Thoracic aorta (tissue), 2 donors: Measurements from ENCODE around the gene DNAJC5G. TPM values are rescaled to one million over a fixed set of nuclear protein-coding genes. Genes with fewer than 3 reads are reported as not detected.

Experiments used
- ATAC-seq: fragments of 150-250 bp; one replicate; pipeline ENCODE4 v1.8.0; 2017; ENCODE audit warnings: low read depth; ENCODE audit not compliant: insufficient number of reproducible peaks, low FRiP score
- DNase-seq: peaks from one replicate; pipeline ENCODE4 v3.0.0-alpha.2; 2020; ENCODE audit warnings: low spot score
- H3K27ac ChIP-seq, 2 donors: fragments of 200-600 bp; sonication (generic); 1 replicate in 1 of 2; 2 replicates in 1 of 2; pipeline ENCODE4 v1.5.1; 2016; ENCODE audit warnings: mild to moderate bottlenecking in 2 of 2, moderate library complexity in 2 of 2
- H3K27me3 ChIP-seq: fragments of 200-600 bp; sonication (generic); replicated peaks from 2 replicates; pipeline ENCODE4 v1.6.0; 2016; ENCODE audit warnings: mild to moderate bottlenecking; ENCODE audit not compliant: insufficient read depth
- H3K36me3 ChIP-seq: fragments of 200-600 bp; sonication (generic); one replicate; pipeline ENCODE4 v1.5.1; 2016
- H3K4me1 ChIP-seq, 2 donors: fragments of 200-600 bp; sonication (generic); 1 replicate in 1 of 2; 2 replicates in 1 of 2; pipeline versions ENCODE4 v1.5.1 to v1.6.0; 2016; ENCODE audit warnings: low read depth in 2 of 2, mild to moderate bottlenecking in 1 of 2; ENCODE audit not compliant: control insufficient read depth in 1 of 2
- H3K4me3 ChIP-seq: fragments of 200-600 bp; sonication (generic); 2 replicates; pipeline ENCODE4 v1.5.1; 2016; ENCODE audit warnings: mild to moderate bottlenecking
- H3K9me3 ChIP-seq: fragments of 200-600 bp; sonication (generic); 2 replicates; pipeline ENCODE4 v1.5.1; 2016
- total RNA-seq, 2 donors: library from RNA; depleted of rRNA; stranded (reverse); fragments of >200 nt; gene quantifications; one replicate each; pipeline versions ENCODE4 v1.1.0 to v1.2.3, GENCODE V29; 2016
- TF ChIP-seq, protein P1 (sequence below): fragments of 200-600 bp; sonication (generic); IDR thresholded peaks from one replicate; pipeline ENCODE4 v1.5.1; 2019; ENCODE audit warnings: antibody characterized with exemption

The DNAJC5G gene
- total RNA-seq, 2 donors from 2014 or later, result 0.68 TPM; not detected in 1

GRCh38 chr2:27255187-27255586 is 20.0 kb upstream of the DNAJC5G start:
- peaks cover 11 to 23% of the 10 kb centered on the region in 2 donors for H3K4me1 ChIP-seq
- H3K36me3 ChIP-seq, result no peaks in the 10 kb centered on the region
- H3K4me3 ChIP-seq, result no peak overlapping the region
- TF ChIP-seq, protein P1, sequence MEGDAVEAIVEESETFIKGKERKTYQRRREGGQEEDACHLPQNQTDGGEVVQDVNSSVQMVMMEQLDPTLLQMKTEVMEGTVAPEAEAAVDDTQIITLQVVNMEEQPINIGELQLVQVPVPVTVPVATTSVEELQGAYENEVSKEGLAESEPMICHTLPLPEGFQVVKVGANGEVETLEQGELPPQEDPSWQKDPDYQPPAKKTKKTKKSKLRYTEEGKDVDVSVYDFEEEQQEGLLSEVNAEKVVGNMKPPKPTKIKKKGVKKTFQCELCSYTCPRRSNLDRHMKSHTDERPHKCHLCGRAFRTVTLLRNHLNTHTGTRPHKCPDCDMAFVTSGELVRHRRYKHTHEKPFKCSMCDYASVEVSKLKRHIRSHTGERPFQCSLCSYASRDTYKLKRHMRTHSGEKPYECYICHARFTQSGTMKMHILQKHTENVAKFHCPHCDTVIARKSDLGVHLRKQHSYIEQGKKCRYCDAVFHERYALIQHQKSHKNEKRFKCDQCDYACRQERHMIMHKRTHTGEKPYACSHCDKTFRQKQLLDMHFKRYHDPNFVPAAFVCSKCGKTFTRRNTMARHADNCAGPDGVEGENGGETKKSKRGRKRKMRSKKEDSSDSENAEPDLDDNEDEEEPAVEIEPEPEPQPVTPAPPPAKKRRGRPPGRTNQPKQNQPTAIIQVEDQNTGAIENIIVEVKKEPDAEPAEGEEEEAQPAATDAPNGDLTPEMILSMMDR, result no peak
- no peak for ATAC-seq
- no peak overlapping the region for H3K27ac ChIP-seq
- peaks cover 6% of the 10 kb centered on the region for H3K27me3 ChIP-seq
- DNase-seq, result no peak
- H3K9me3 ChIP-seq, result no peaks in the 10 kb centered on the region

- Histone ChIP-seq H3K27ac (no peak overlapping the region), H3K9me3 (no peaks in the 10 kb centered on the region)
- TF ChIP-seq, protein P1, result no peak
These were observed 19.6 kb upstream of the DNAJC5G start for GRCh38 chr2:27255660-27256059.

GRCh38 chr2:27256855-27257454 is 18.3 kb upstream of the DNAJC5G start:
- H3K4me1 ChIP-seq, result peaks cover 11 to 25% of the 10 kb centered on the region in 2 donors
- H3K27ac ChIP-seq, result no peak overlapping the region
- DNase-seq (no peak), ATAC-seq (no peak)
- no peaks in the 10 kb centered on the region for H3K36me3 ChIP-seq
- H3K27me3 ChIP-seq, result peaks cover 6% of the 10 kb centered on the region
- TF ChIP-seq, protein P1, result no peak
- no peak overlapping the region for H3K4me3 ChIP-seq
- H3K9me3 ChIP-seq, result no peaks in the 10 kb centered on the region

More at GRCh38 chr2:27255660-27256059, 19.6 kb upstream of the DNAJC5G start:
- H3K4me1 ChIP-seq, result peaks cover 11 to 20% of the 10 kb centered on the region in 2 donors
- DNase-seq (no peak), ATAC-seq (no peak)
- no peaks in the 10 kb centered on the region for H3K36me3 ChIP-seq
- H3K27me3 ChIP-seq, result peaks cover 6% of the 10 kb centered on the region
- no peak overlapping the region for H3K4me3 ChIP-seq

- H3K27me3 ChIP-seq, result peaks cover 6% of the 10 kb centered on the region
These were observed 17.2 kb upstream of the DNAJC5G start for GRCh38 chr2:27258051-27258450.

GRCh38 chr2:27261241-27261925 is 13.8 kb upstream of the DNAJC5G start:
- TF ChIP-seq, protein P1, result no peak
- H3K27ac ChIP-seq, result peak overlapping the region in 1 of 2 donors; percentile 17
- peaks cover 11 to 39% of the 10 kb centered on the region in 2 donors for H3K4me1 ChIP-seq
- no peaks in the 10 kb centered on the region for H3K9me3 ChIP-seq
- H3K36me3 ChIP-seq, result no peaks in the 10 kb centered on the region
- DNase-seq (no peak), ATAC-seq (no peak)
- peaks cover 19% of the 10 kb centered on the region for H3K27me3 ChIP-seq
- peak overlapping the region; percentile 71 for H3K4me3 ChIP-seq

More at GRCh38 chr2:27258051-27258450, 17.2 kb upstream of the DNAJC5G start:
- H3K36me3 ChIP-seq, result no peaks in the 10 kb centered on the region
- no peak overlapping the region for H3K4me3 ChIP-seq
- no peaks in the 10 kb centered on the region for H3K9me3 ChIP-seq
- no peak overlapping the region for H3K27ac ChIP-seq
- H3K4me1 ChIP-seq, result peaks cover 11 to 36% of the 10 kb centered on the region in 2 donors
- ATAC-seq, result no peak
- TF ChIP-seq, protein P1, result no peak
- no peak for DNase-seq
